Cardiac septum (tissue), 1 donor: ENCODE measurements around the gene SDF2. TPM values are rescaled to one million over a fixed set of nuclear protein-coding genes. Genes with fewer than 3 reads are reported as not detected.
A peak's percentile ranks its signal among the peaks of the same experiment; 100 is the strongest.

Experiments
- DNase-seq: peaks from one replicate; pipeline ENCODE4 v3.0.0-alpha.2; 2020; ENCODE audit warnings: low spot score
- intact Hi-C: fragments of 100-400 bp; cut with DNase I; formaldehyde crosslinking; loops from one replicate; pipeline ENCODE4 v1.14.0; 2022
- long read RNA-seq: library from polyadenylated mRNA; unstranded; transcript quantifications from one replicate; pipeline ENCODE4 v2.0.0, GENCODE V29; 2021
- total RNA-seq: library from RNA; stranded (reverse); fragmentation: NEBNext Ultra II Directional; extraction: Animal tissue kit (Norgen Biotek cat#: 25700); gene quantifications from one replicate; pipeline ENCODE4 v1.2.1, GENCODE V29; 2021
- donor health status: DM: no; HTN: no; CAD: no.

SDF2 gene
- total RNA-seq: 26.6 TPM
- long read RNA-seq, transcript SDF2-201 (3 exons, 1,568 nt): major isoform, 22 of 42 reads
- long read RNA-seq, transcript SDF2-208 (2 exons, 1,342 nt): minor isoform, 8 of 42 reads
- long read RNA-seq, transcript SDF2-210 (3 exons, 1,025 nt): minor isoform, 7 of 42 reads
- long read RNA-seq, partial matches to known transcripts: 0 of 42 reads
- long read RNA-seq, other reads (novel, unspliced or antisense): 3 of 42 reads

- peak; percentile 96 for DNase-seq
- intact Hi-C loops: no loop called here
These were observed at the start of gene SDF2, which contains the start of gene SUPT6H for GRCh38 chr17:28661635-28662526. Gene SDF2, minus strand, starts transcription at chr17:28661906. Its CDS starts 30 bp downstream, at chr17:28661876. Gene SUPT6H, plus strand, starts transcription at chr17:28662205. Its CDS starts 11,197 bp downstream, at chr17:28673402.

DNA sequence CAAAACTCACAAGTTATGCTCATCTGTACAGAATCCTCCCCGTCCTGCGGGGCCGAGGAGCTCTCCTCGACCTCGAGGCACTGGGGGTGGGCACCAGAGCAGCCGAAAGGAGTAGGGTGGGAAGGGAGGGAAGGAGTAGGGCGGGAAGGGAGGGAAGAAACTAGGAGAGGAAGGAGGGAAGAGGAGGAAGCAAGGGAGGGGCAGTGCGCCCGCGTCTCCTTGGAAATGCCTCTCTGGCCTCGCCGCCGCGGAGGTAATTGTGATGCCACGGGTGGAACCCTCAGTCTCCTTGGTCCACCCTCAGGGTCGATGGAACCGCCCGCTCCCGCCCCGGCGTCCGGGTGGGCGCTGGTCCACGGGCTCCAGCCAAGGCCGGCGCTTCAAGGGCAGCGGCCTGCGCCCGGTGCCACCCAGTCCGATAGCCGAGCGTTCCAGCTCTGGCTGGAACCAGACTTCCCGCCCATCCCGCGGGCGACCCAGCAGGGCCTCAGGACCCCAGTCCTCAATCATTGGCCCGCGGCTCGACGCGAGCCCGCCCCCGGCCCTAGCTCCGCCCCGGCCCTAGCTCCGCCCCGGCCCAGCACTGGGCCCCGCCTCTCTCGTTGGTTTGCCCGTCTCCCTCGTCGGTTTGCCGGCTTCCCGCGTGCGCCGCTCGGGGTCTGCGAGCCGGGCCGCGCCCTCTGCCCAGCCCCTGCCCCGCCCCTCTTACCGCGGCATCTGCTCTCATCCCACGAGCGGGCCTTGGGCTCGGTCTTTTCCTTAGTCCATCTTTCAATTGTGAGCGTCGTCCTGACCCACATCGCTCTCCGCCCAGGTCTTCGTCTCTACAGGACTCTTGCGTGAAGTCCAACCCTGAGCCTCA, 49.4 kb upstream of the SDF2 start:
- peak; percentile 96 for DNase-seq
- intact Hi-C loops: no loop called here

DNA sequence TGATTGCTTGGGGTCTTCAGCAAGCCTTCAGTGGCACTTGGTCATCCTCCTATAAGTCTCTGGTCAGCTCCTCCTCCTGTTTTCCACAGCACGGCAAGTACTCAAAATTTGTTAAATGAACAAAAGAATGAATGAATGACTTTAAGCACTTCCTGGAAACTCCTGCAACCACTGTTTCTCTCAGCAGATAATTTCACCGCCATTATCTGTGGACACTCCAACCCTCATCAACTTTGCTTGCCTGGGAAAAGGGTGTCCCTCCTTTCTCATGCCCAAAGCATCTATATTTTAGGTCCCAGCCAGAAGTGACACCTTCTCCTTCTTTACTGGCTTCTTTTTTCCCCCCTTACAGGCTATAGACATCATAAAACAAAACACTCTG, 45.6 kb upstream of the SDF2 start:
- DNase-seq: no peak
- intact Hi-C loops: no loop called here

GRCh38 chr17:28706471-28707338, 45.0 kb upstream of the SDF2 start:
- no peak for DNase-seq
- intact Hi-C loops: no loop called here

- no peak for DNase-seq
- intact Hi-C loops: no loop called here
These were observed 44.1 kb upstream of the SDF2 start for GRCh38 chr17:28705728-28706334.

DNA sequence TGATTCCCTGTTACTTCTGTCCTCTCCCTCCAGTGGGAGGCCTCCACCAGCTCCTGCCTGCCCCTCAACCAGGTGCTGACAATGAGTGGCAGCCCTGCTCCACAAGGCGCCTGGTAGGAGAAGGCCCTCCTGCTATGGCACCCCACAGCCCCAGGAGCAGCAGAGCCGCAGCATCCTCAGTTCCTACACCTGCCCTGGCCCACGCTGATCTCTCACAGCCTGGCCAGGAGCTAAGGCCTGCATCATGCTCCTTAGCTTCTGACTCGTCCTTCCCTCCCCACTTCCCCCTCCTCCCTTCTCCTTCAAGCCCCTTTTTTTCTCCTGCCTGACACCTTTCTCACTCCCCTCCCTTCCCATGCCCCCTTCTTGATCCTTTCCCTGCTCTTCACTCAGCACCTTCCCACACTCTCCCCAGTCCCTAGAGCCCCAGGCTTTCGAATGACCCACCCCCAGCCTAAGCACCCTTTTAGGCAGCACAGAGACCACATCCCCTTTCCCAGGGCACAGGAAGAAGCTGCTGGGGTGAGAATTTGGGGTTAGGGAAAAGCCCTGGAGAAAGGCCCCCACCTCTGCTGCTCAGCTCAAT, 43.5 kb upstream of the SDF2 start:
- no peak for DNase-seq
- intact Hi-C loops: no loop called here

DNA sequence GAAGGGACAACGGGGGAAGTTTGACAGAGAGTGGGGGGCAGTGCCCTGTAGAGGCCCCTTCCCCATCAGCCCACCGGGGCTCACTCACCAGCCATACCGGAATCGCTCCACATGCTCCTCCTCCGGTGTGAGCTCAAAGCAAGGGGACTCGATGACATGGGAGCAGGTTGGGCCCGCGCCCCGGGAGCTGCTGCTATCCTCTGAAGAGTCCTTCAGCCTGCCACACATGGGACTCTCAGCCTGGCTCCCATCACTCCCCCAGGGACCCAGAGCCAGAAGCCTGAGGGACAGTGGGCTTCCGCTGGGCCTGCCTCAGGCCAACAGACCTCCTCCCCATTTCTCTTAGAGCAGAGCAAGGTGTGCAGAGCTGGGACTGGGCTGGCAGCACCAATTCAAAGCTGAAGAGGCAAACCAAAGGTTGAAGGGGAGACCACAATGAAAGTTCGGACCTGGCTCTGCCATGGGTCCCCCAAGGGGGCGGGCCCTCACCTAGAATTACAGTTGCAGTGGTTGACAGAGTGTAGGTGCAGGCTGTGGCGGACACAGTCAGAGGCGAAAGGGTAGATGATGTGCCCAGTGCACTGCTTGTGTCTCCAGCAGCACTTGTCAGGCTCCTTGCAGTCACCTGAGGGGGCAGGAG, 42.6 kb upstream of the SDF2 start:
- intact Hi-C loops: no loop called here
- no peak for DNase-seq

DNA sequence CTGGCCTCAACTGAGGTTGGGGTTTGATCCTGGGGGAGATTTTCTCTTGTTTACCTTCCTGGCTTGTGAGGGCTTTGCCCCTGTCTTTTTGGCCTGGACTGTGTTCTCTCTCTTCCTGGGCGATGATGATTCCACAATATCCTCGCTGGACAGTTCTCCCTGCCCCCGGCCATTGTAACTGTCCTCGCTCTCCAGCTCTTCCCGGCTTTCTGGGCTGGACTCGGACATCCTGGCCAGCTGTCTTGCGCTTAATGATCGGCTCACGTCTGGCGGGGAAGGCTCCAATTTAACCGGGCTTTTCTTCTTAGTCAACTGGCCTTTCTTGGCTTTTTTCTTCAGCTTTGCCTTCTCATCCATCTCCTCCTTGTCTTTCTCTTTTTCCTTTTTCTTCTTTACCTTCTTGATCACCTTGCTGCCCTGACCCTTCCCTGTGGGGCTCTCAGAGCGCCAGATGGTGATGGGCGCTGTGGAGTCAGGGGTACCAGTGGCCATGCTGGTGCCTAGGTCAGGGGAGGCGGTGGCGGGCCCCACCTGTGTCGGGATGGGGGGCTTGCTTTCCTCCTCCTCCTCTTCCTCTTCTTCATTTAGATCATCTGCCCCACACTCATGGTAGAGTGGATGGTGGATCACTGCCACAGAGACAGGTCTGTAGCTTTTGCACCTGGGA, 42.0 kb upstream of the SDF2 start:
- DNase-seq: no peak
- intact Hi-C loops: no loop called here

GRCh38 chr17:28702752-28703150, 41.0 kb upstream of the SDF2 start:
- intact Hi-C loops: no loop called here

GRCh38 chr17:28702026-28702751, 40.5 kb upstream of the SDF2 start:
- intact Hi-C loops: no loop called here
- DNase-seq: no peak

More at GRCh38 chr17:28702752-28703150, 41.0 kb upstream of the SDF2 start:
- no peak for DNase-seq

GRCh38 chr17:28700830-28701492, 39.3 kb upstream of the SDF2 start:
- intact Hi-C loops: no loop called here
- DNase-seq: no peak

- DNase-seq: no peak
These were observed 38.6 kb upstream of the SDF2 start for GRCh38 chr17:28700278-28700677.

DNA sequence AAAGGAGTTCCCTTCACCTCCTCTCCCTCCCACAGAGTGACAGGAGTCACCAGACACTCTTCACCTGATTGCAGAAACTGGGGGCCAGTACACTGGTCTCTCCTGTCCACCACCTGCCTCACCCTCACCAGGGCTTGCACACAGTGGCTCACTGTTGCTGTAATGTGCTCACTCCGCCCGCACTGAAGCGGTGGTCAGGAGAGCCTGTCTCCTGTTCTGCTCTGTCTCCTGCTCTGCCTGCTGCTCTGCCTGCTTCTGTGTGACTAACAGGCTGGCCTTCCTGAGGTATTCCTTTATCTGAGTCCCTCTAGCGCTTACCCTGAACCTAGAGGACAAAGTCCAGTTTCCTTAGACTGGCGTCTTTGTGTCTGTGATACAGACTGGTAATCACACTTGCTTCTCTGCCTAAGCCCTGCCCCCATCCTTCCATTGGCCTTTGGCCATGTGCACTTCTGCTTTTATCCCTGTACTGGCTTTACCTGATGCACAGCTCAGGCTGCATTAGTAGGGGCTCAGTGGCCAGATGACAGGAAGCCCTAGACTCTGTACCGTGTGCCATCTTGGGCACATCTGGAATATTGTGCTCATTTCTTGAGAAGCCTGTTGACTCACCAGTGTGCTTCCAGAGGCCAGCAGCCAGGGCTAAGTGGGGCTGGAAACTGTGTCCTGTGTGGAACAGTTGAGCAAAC, 36.7 kb upstream of the SDF2 start:
- intact Hi-C loops: no loop called here
- DNase-seq: no peak

More at GRCh38 chr17:28700278-28700677, 38.6 kb upstream of the SDF2 start:
- intact Hi-C loops: no loop called here

DNA sequence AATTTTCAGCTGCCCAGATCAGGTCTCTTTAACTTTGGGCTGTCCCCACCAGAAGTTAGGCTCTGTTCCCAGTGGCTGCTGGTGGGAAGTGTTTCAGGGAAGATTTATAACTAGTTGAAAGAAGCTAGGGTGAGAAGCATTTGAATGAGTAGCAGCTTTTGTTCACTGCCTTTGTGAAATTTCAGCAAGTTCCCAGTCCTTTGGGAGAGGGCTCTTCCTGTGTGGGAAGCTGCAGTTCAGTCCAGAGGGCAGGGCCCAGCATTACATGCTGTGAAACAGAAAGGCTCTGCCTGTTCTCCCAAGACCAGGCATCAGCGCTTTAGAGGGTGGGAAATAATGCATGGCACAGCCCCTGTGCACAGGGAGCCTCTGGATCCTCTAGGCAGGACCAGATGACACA, 32.2 kb upstream of the SDF2 start:
- DNase-seq: no peak
- intact Hi-C loops: no loop called here

GRCh38 chr17:28689011-28689410, 27.3 kb upstream of the SDF2 start:
- intact Hi-C loops: no loop called here
- DNase-seq: no peak

GRCh38 chr17:28688481-28688880, 26.8 kb upstream of the SDF2 start:
- intact Hi-C loops: no loop called here
- no peak for DNase-seq
